Germinal center (tissue), 1 donor: ENCODE data around the gene SORD.
A peak's percentile ranks its signal among the peaks of the same experiment; 100 is the strongest.
"Not testable (repeated sequence)": the region's sequence is repeated elsewhere in the genome, so short reads cannot be mapped to it uniquely, and the experiment has no call there.

Source experiments
- DNase-seq: peaks from one replicate; pipeline ENCODE4 v3.0.0; 2012; ENCODE audit warnings: mixed read lengths, low spot score

SORD gene

GRCh38 chr15:45024649-45025048 is 1.7 kb downstream of the SORD start:
- not testable (repeated sequence) for DNase-seq

- DNase-seq = not testable (repeated sequence)
Observed at GRCh38 chr15:45025627-45026026, 2.6 kb downstream of the SORD start.

- DNase-seq = no peak
Observed at GRCh38 chr15:45026651-45027190, 3.7 kb downstream of the SORD start.

GRCh38 chr15:45027220-45027619 is 4.2 kb downstream of the SORD start:
- DNase-seq = no peak

- no peak for DNase-seq
Observed at GRCh38 chr15:45030743-45031142, 7.7 kb downstream of the SORD start.

- not testable (repeated sequence) for DNase-seq
Observed at GRCh38 chr15:45031522-45032028, 8.6 kb downstream of the SORD start.

GRCh38 chr15:45032501-45032900 is 9.5 kb downstream of the SORD start:
- not testable (repeated sequence) for DNase-seq

- DNase-seq = not testable (repeated sequence)
Observed at GRCh38 chr15:45034087-45034486, 11.1 kb downstream of the SORD start.

- DNase-seq = not testable (repeated sequence)
Observed at GRCh38 chr15:45034600-45035375, 11.8 kb downstream of the SORD start.

- peak; percentile 44 for DNase-seq
Observed at GRCh38 chr15:45036812-45037781, 14.1 kb downstream of the SORD start.

GRCh38 chr15:45037936-45038335 is 14.9 kb downstream of the SORD start:
- no peak for DNase-seq

- DNase-seq = not testable (repeated sequence)
Observed at GRCh38 chr15:45040396-45040795, 17.4 kb downstream of the SORD start.

- DNase-seq = not testable (repeated sequence)
Observed at GRCh38 chr15:45041538-45041937, 18.5 kb downstream of the SORD start.

GRCh38 chr15:45042859-45043258 is 19.9 kb downstream of the SORD start:
- not testable (repeated sequence) for DNase-seq

GRCh38 chr15:45044270-45044669 is 21.3 kb downstream of the SORD start:
- not testable (repeated sequence) for DNase-seq

- not testable (repeated sequence) for DNase-seq
Observed at GRCh38 chr15:45048449-45048793, 25.4 kb downstream of the SORD start.

- DNase-seq = peak; percentile 65
Observed at GRCh38 chr15:45048794-45049631, 26.0 kb downstream of the SORD start.

GRCh38 chr15:45050587-45050986 is 27.6 kb downstream of the SORD start:
- DNase-seq = no peak

- not testable (repeated sequence) for DNase-seq
Observed at GRCh38 chr15:45052676-45053075, 29.7 kb downstream of the SORD start.

- not testable (repeated sequence) for DNase-seq
Observed at GRCh38 chr15:45058690-45059675, 36.0 kb downstream of the SORD start.
